Mesendoderm (in vitro differentiated cells): ENCODE data around the gene DUSP3.

Source experiments
- DNase-seq: peaks from one replicate; pipeline ENCODE4 v3.0.0; 2013
- H2AK5ac ChIP-seq: 2 replicates; pipeline ENCODE4 v1.6.1; 2013; ENCODE audit warnings: low read length, inconsistent platforms
- H2BK120ac ChIP-seq: 2 replicates; pipeline ENCODE4 v1.6.1; 2013; ENCODE audit warnings: low read depth, mild to moderate bottlenecking, low read length, moderate library complexity, mixed read lengths
- H2BK15ac ChIP-seq: replicated peaks from 2 replicates; pipeline ENCODE4 v1.6.1; 2013; ENCODE audit warnings: low read depth, mild to moderate bottlenecking, moderate library complexity
- H2BK5ac ChIP-seq: 2 replicates; pipeline ENCODE4 v1.6.1; 2013; ENCODE audit warnings: low read length, inconsistent platforms
- H3K18ac ChIP-seq: 2 replicates; pipeline ENCODE4 v1.6.1; 2013; ENCODE audit warnings: mild to moderate bottlenecking, low read length, mixed read lengths
- H3K23ac ChIP-seq: one replicate; pipeline ENCODE4 v1.6.1; 2013; ENCODE audit warnings: low read length
- H3K27ac ChIP-seq: 2 replicates; pipeline ENCODE4 v1.5.1; 2013; ENCODE audit warnings: low read depth, mild to moderate bottlenecking, inconsistent platforms, low read length, moderate library complexity
- H3K27me3 ChIP-seq: 2 replicates; pipeline ENCODE4 v1.6.1; 2013; ENCODE audit warnings: low read length, control low read depth, mild to moderate bottlenecking, inconsistent platforms; ENCODE audit not compliant: insufficient read depth, poor library complexity
- H3K36me3 ChIP-seq: 2 replicates; pipeline ENCODE4 v1.6.1; 2013; ENCODE audit warnings: low read length, inconsistent platforms; ENCODE audit not compliant: control insufficient read depth, insufficient read depth
- H3K4ac ChIP-seq: one replicate; pipeline ENCODE4 v1.6.1; 2013; ENCODE audit warnings: low read depth, mild to moderate bottlenecking, low read length, moderate library complexity
- H3K4me1 ChIP-seq: 2 replicates; pipeline ENCODE4 v1.6.1; 2013; ENCODE audit warnings: low read depth, low read length, inconsistent platforms; ENCODE audit not compliant: control insufficient read depth
- H3K4me2 ChIP-seq: 2 replicates; pipeline ENCODE4 v1.6.1; 2013; ENCODE audit warnings: low read length
- H3K4me3 ChIP-seq: 2 replicates; pipeline ENCODE4 v1.5.1; 2013; ENCODE audit warnings: mild to moderate bottlenecking, low read length
- H3K56ac ChIP-seq: one replicate; pipeline ENCODE4 v1.6.1; 2013; ENCODE audit warnings: low read length
- H3K79me1 ChIP-seq: 2 replicates; pipeline ENCODE4 v1.6.1; 2013; ENCODE audit warnings: low read length, inconsistent platforms
- H3K79me2 ChIP-seq: 2 replicates; pipeline ENCODE4 v1.6.1; 2013; ENCODE audit warnings: mild to moderate bottlenecking, low read length; ENCODE audit not compliant: control insufficient read depth, insufficient read depth
- H3K9ac ChIP-seq: 2 replicates; pipeline ENCODE4 v1.6.1; 2013; ENCODE audit warnings: low read length, inconsistent platforms
- H4K5ac ChIP-seq: one replicate; pipeline ENCODE4 v1.6.1; 2013; ENCODE audit warnings: low read length
- H4K8ac ChIP-seq: one replicate; pipeline ENCODE4 v1.6.1; 2013; ENCODE audit warnings: low read depth, mild to moderate bottlenecking, control low read depth, low read length, moderate library complexity
- WGBS: extraction: QIAGEN DNeasy Blood & Tissue Kit; methylation state at CpG from one replicate; pipeline ENCODE4 v1.1.7; 2013; ENCODE audit warnings: low lambda C conversion rate, missing lambda C conversion rate; ENCODE audit not compliant: insufficient coverage; ENCODE audit errors: extremely low coverage; 5-methylcytosine and 5-hydroxymethylcytosine counted together

The DUSP3 gene

DNA sequence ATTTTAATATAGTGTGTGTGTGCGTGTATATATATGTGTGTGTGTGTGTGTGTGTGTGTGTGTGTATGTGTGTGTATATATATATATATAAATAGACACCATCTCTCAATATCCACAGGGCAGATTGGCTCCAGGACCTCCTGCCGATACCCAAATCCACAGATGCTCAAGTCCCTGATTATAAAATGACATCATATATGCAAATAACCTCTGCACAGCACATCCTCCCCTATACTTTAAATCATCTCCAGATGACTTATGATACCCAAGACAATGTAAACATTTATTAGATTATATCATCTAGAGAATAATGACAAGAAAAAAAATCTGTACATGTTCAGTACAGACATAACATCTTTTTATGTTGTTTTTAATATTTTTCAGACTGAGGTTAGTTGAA is 7.8 kb downstream of the DUSP3 start:
- H3K18ac ChIP-seq: no peak overlapping the region
- H2BK15ac ChIP-seq: no peak overlapping the region
- no peak overlapping the region for H2AK5ac ChIP-seq
- no peaks in the 10 kb centered on the region for H3K79me2 ChIP-seq
- H3K9ac ChIP-seq: no peak overlapping the region
- peaks cover 1% of the 10 kb centered on the region for H3K79me1 ChIP-seq
- H4K8ac ChIP-seq: no peak overlapping the region
- no peak overlapping the region for H3K23ac ChIP-seq
- H3K4me1 ChIP-seq: no peaks in the 10 kb centered on the region
- peaks cover 2% of the 10 kb centered on the region for H3K36me3 ChIP-seq
- no CpG with 5 or more reads among the region's 2 CpGs for WGBS
- H3K4ac ChIP-seq: no peak overlapping the region
- no peak overlapping the region for H3K27ac ChIP-seq
- H3K56ac ChIP-seq: no peak overlapping the region
- H2BK120ac ChIP-seq: no peak overlapping the region
- no peak for DNase-seq
- H4K5ac ChIP-seq: no peak overlapping the region
- H3K27me3 ChIP-seq: no peaks in the 10 kb centered on the region
- no peak overlapping the region for H3K4me3 ChIP-seq
- no peak overlapping the region for H3K4me2 ChIP-seq
- no peak overlapping the region for H2BK5ac ChIP-seq

DNA sequence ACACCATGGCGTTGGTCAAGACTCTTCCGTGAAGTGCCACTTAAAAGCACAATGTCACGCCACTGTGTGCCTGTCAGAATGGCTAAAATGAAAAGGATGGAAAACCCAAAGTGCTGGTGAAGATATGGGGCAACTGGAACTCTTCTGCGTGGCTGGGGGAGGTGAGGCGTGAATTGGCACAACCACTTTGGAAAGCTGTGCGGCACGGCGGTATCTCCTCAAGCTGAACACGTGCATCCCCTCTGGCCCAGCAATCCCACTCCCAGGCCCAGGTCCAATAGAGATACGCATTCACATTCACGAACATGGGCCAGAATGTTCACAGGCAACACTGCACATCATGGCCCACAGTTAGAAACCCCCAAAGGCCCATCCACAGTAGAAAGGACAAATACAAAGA is 8.9 kb downstream of the DUSP3 start:
- no peak overlapping the region for H4K5ac ChIP-seq
- no peak overlapping the region for H2BK5ac ChIP-seq
- no CpG with 5 or more reads among the region's 11 CpGs for WGBS
- H2BK15ac ChIP-seq: no peak overlapping the region
- no peak overlapping the region for H3K23ac ChIP-seq
- H3K79me1 ChIP-seq: no peaks in the 10 kb centered on the region
- H2AK5ac ChIP-seq: no peak overlapping the region
- no peak overlapping the region for H3K4me3 ChIP-seq
- H4K8ac ChIP-seq: no peak overlapping the region
- no peaks in the 10 kb centered on the region for H3K79me2 ChIP-seq
- H3K9ac ChIP-seq: no peak overlapping the region
- no peak overlapping the region for H3K27ac ChIP-seq
- no peaks in the 10 kb centered on the region for H3K4me1 ChIP-seq
- H3K56ac ChIP-seq: no peak overlapping the region
- no peak for DNase-seq
- no peak overlapping the region for H3K4me2 ChIP-seq
- H3K36me3 ChIP-seq: peaks cover 2% of the 10 kb centered on the region
- no peak overlapping the region for H3K4ac ChIP-seq
- no peak overlapping the region for H2BK120ac ChIP-seq
- H3K27me3 ChIP-seq: no peaks in the 10 kb centered on the region
- H3K18ac ChIP-seq: no peak overlapping the region

DNA sequence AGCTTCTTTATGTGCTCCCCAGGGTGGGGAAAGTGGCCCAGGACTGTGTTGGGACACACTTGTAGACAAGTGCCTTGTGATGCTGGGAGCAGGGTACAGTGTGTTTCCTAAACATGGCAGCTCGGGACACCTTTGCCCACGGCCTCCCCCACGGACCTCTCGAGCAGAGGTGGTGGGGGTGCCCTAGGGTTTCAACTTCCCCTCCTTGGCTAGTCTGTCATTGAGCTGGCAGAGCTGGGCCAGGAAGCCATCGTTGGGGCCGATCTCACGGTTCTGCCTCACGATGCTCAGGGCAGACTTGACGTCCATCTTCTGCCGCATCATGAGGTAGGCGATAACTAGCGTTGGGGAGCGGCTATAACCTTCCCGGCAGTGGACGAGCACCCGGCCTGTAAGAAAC is 9.4 kb downstream of the DUSP3 start:
- Histone ChIP-seq H3K4me2 (no peak overlapping the region), H3K36me3 (peaks cover 2% of the 10 kb centered on the region), H3K27ac (no peak overlapping the region), H2BK5ac (no peak overlapping the region), H3K18ac (no peak overlapping the region), H3K79me2 (no peaks in the 10 kb centered on the region), H3K56ac (no peak overlapping the region), H3K27me3 (no peaks in the 10 kb centered on the region), H4K5ac (no peak overlapping the region), H4K8ac (no peak overlapping the region), H2BK15ac (no peak overlapping the region), H3K79me1 (no peaks in the 10 kb centered on the region), H2BK120ac (no peak overlapping the region), H2AK5ac (no peak overlapping the region), H3K4me1 (no peaks in the 10 kb centered on the region), H3K4me3 (no peak overlapping the region), H3K4ac (no peak overlapping the region), H3K9ac (no peak overlapping the region), H3K23ac (no peak overlapping the region)
- no CpG with 5 or more reads among the region's 16 CpGs for WGBS
- DNase-seq: no peak

DNA sequence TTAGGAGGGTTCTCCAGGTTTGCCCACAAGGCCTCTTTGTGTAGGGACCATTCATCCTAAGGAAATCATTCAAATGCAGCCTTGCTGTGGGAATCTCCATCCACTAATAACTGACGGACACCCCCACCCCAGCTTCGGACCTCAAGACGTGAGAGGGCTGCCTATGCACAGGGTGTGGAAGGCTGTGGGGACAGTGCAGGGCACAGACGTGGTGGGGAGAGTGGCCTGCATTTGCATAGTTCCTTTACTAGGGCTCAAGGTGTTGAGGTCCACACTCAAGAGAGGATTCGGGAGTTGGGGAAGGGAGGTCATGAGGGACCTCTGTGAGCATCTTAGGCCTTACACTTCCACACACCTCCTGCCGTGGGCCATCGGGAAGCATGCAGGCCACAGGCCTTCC is 9.8 kb downstream of the DUSP3 start:
- H3K79me2 ChIP-seq: no peaks in the 10 kb centered on the region
- no peak overlapping the region for H2AK5ac ChIP-seq
- no peak overlapping the region for H3K23ac ChIP-seq
- no peak overlapping the region for H2BK120ac ChIP-seq
- no peak for DNase-seq
- H3K9ac ChIP-seq: no peak overlapping the region
- H4K5ac ChIP-seq: no peak overlapping the region
- no peak overlapping the region for H3K4ac ChIP-seq
- H3K4me3 ChIP-seq: no peak overlapping the region
- H2BK5ac ChIP-seq: no peak overlapping the region
- no peak overlapping the region for H3K18ac ChIP-seq
- H3K36me3 ChIP-seq: peaks cover 2% of the 10 kb centered on the region
- no peaks in the 10 kb centered on the region for H3K27me3 ChIP-seq
- no peak overlapping the region for H3K4me2 ChIP-seq
- no peaks in the 10 kb centered on the region for H3K79me1 ChIP-seq
- no peak overlapping the region for H4K8ac ChIP-seq
- no peak overlapping the region for H2BK15ac ChIP-seq
- no peaks in the 10 kb centered on the region for H3K4me1 ChIP-seq
- H3K27ac ChIP-seq: no peak overlapping the region
- no CpG with 5 or more reads among the region's 7 CpGs for WGBS
- no peak overlapping the region for H3K56ac ChIP-seq

DNA sequence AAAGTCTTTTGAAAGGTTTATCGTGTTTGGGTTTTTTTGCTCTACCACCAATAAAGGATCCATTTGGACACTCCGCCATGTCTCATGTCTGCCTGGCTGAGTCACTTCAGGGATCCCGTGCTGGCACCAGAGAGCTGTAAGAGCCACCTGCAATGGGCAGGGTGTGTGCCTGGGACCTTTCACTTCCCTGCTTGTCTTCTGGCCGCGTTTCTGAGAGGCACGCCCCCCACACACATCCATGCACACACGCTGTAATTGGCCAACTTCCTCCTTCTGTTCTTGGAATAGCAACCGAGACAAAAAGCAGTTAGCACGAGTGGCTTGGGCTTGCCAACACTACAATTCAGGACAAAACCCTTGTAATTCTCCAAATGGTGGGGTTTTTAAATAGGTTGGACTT is 10.4 kb downstream of the DUSP3 start:
- Histone ChIP-seq H2AK5ac (no peak overlapping the region), H3K56ac (no peak overlapping the region), H3K79me2 (no peaks in the 10 kb centered on the region), H3K23ac (no peak overlapping the region), H3K18ac (no peak overlapping the region), H2BK5ac (no peak overlapping the region), H3K27ac (no peak overlapping the region), H2BK15ac (no peak overlapping the region), H3K27me3 (no peaks in the 10 kb centered on the region), H4K8ac (no peak overlapping the region), H3K79me1 (no peaks in the 10 kb centered on the region), H4K5ac (no peak overlapping the region), H3K36me3 (peaks cover 2% of the 10 kb centered on the region), H3K4me2 (no peak overlapping the region), H3K4me1 (no peaks in the 10 kb centered on the region), H3K4ac (no peak overlapping the region), H3K4me3 (no peak overlapping the region), H2BK120ac (no peak overlapping the region), H3K9ac (no peak overlapping the region)
- no CpG with 5 or more reads among the region's 9 CpGs for WGBS
- no peak for DNase-seq

DNA sequence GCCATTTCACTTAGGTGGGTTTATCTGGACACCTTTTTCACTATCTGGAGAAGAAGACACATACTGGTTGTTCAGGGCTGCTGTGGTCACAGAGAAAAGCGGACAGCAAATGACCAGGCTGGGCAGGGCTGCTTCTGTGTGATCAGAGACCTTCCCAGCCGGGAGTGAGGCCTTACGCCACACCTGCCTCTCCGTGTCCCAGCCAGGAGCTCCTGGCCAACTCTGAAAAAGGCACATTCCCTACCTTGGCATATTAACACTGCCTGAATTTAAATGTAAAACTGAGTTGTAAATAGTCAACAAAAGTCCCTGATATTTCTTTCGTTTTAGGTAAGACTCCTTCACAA is 11.1 kb downstream of the DUSP3 start:
- H3K36me3 ChIP-seq: peaks cover 2% of the 10 kb centered on the region
- H3K27ac ChIP-seq: no peak overlapping the region
- no peaks in the 10 kb centered on the region for H3K79me1 ChIP-seq
- H4K5ac ChIP-seq: no peak overlapping the region
- no peaks in the 10 kb centered on the region for H3K4me1 ChIP-seq
- no peak overlapping the region for H3K9ac ChIP-seq
- no peak overlapping the region for H3K56ac ChIP-seq
- no peak overlapping the region for H2BK5ac ChIP-seq
- no peak overlapping the region for H2AK5ac ChIP-seq
- no peak overlapping the region for H3K4me2 ChIP-seq
- no peak overlapping the region for H2BK120ac ChIP-seq
- no peak overlapping the region for H2BK15ac ChIP-seq
- no peaks in the 10 kb centered on the region for H3K79me2 ChIP-seq
- no peaks in the 10 kb centered on the region for H3K27me3 ChIP-seq
- H3K23ac ChIP-seq: no peak overlapping the region
- no peak overlapping the region for H3K4ac ChIP-seq
- DNase-seq: no peak
- H3K4me3 ChIP-seq: no peak overlapping the region
- H3K18ac ChIP-seq: no peak overlapping the region
- WGBS: no CpG with 5 or more reads among the region's 5 CpGs
- no peak overlapping the region for H4K8ac ChIP-seq
